Duodenal mucosa (tissue), 2 donors: ENCODE results near the gene EIF2B2.

Experiments used
- H3K27ac ChIP-seq: one replicate; pipeline ENCODE4 v1.7.0; 2013; ENCODE audit warnings: low read depth, low read length
- H3K27me3 ChIP-seq, 2 donors: one replicate each; pipeline ENCODE4 v1.7.0; 2013; ENCODE audit warnings: low read length in 2 of 2, control low read depth in 1 of 2; ENCODE audit not compliant: insufficient read depth in 2 of 2, control insufficient read depth in 1 of 2
- H3K36me3 ChIP-seq, 2 donors: one replicate each; pipeline ENCODE4 v1.7.0; 2013; ENCODE audit warnings: low read length in 2 of 2, control low read depth in 1 of 2; ENCODE audit not compliant: insufficient read depth in 2 of 2, control insufficient read depth in 1 of 2
- H3K4me1 ChIP-seq, 2 donors: one replicate each; pipeline ENCODE4 v1.7.0; 2013; ENCODE audit warnings: low read length in 2 of 2, control low read depth in 1 of 2; ENCODE audit not compliant: insufficient read depth in 2 of 2, control insufficient read depth in 1 of 2
- H3K4me3 ChIP-seq, 2 donors: one replicate each; pipeline ENCODE4 v1.7.0; 2013; ENCODE audit warnings: low read length in 2 of 2, low read depth in 1 of 2
- H3K9ac ChIP-seq, 2 donors: one replicate each; pipeline ENCODE4 v1.7.0; 2013; ENCODE audit warnings: low read length in 2 of 2, low read depth in 1 of 2
- H3K9me3 ChIP-seq, 2 donors: one replicate each; pipeline ENCODE4 v1.7.0; 2013; ENCODE audit warnings: low read length in 2 of 2, control low read depth in 1 of 2; ENCODE audit not compliant: control insufficient read depth in 1 of 2

The EIF2B2 gene

DNA sequence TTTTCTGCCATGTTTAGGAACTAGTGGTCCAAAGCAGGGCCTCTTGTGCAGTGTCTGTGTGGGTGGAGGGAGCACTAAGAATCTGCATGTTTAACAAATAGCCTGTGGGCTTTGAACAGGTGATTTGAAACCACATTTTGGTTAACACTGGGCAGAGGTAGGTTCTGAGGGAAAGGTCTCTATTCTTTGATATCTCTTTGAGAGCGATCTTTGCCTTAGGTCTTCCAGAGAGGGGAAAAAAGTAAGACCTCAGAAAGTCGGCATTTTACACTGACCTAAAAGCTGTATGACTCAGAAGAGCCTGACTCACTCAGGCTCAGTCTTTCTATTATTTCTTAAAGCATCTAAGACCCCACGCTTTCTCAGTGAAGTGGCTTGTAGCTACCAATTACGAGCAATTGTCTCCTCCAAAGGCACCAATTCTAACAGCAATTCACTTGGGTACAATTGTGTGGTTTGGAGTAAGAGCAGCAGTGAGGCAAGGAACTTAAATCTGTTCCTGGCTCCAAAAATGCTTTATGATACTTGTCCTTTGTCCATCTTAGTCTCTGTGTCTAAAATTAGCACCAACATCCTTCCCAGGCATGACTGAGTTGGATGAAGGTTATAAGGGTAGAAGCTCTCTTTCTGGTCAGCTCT is 8.8 kb downstream of the EIF2B2 start:
- H3K9me3 ChIP-seq, result no peaks in the 10 kb centered on the region
- peaks cover 42 to 62% of the 10 kb centered on the region in 2 donors for H3K36me3 ChIP-seq
- no peaks in the 10 kb centered on the region for H3K4me1 ChIP-seq
- no peaks in the 10 kb centered on the region for H3K27me3 ChIP-seq
- H3K4me3 ChIP-seq, result no peak overlapping the region
- H3K27ac ChIP-seq, result no peak overlapping the region
- H3K9ac ChIP-seq, result no peak overlapping the region

- Histone ChIP-seq H3K4me3 (no peak overlapping the region), H3K36me3 (peaks cover 40 to 60% of the 10 kb centered on the region in 2 donors), H3K4me1 (peaks cover 3% of the 10 kb centered on the region in 2 donors), H3K9ac (no peak overlapping the region), H3K27me3 (no peaks in the 10 kb centered on the region), H3K27ac (no peak overlapping the region), H3K9me3 (no peaks in the 10 kb centered on the region)
Measured at GRCh38 chr14:75013290-75013689, 10.6 kb downstream of the EIF2B2 start.

DNA sequence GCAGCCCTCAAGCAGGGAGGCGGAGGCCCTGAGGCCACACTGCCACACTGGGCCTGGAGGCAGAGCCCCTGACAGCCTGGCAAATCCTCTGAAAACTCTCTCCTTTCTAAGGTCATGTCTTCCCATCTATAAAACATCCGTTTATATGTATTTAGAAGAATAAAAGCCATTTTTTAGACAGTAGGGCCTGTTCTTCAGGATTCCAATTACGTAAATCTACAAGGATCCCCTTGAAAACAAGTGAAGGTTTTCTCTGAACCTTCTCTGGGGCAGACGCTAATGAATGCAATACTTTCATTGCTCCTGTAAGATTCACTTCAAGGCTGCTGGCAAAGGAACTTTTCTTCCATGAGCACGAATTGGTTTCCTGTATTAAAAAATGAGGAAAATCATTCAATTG is 12.8 kb downstream of the EIF2B2 start:
- Histone ChIP-seq H3K27ac (no peak overlapping the region), H3K4me3 (no peak overlapping the region), H3K9ac (no peak overlapping the region), H3K36me3 (peaks cover 35 to 61% of the 10 kb centered on the region in 2 donors), H3K9me3 (no peaks in the 10 kb centered on the region), H3K4me1 (peaks cover 7 to 10% of the 10 kb centered on the region in 2 donors), H3K27me3 (no peaks in the 10 kb centered on the region)

DNA sequence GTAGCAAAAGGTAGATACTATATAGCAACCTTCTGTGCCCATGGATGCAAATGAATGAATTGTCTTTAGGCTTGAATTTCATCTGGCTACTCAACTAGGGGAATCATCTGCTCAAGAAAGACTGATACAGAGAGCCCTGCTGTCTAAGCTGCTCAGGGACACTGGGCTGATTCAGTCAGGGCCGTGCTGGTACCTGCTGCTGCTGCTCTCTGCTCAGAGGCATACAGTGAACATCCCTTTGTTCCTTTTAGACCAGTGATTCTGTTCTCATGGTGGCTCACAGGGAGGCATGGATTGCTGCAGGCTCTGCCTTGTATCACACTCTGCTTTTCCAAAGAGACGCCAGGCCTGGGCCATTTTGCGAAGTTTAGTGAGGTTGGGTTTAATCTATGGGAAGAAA is 14.1 kb downstream of the EIF2B2 start:
- H3K9ac ChIP-seq, result no peak overlapping the region
- peaks cover 7 to 10% of the 10 kb centered on the region in 2 donors for H3K4me1 ChIP-seq
- H3K9me3 ChIP-seq, result no peaks in the 10 kb centered on the region
- no peak overlapping the region for H3K4me3 ChIP-seq
- H3K36me3 ChIP-seq, result peaks cover 31 to 68% of the 10 kb centered on the region in 2 donors
- no peak overlapping the region for H3K27ac ChIP-seq
- H3K27me3 ChIP-seq, result no peaks in the 10 kb centered on the region

GRCh38 chr14:75018694-75019093 is 16.0 kb downstream of the EIF2B2 start:
- H3K4me1 ChIP-seq, result peaks cover 7 to 10% of the 10 kb centered on the region in 2 donors
- H3K4me3 ChIP-seq, result no peak overlapping the region
- no peaks in the 10 kb centered on the region for H3K9me3 ChIP-seq
- H3K36me3 ChIP-seq, result peaks cover 26 to 74% of the 10 kb centered on the region in 2 donors
- H3K27me3 ChIP-seq, result no peaks in the 10 kb centered on the region
- no peak overlapping the region for H3K27ac ChIP-seq
- no peak overlapping the region for H3K9ac ChIP-seq

DNA sequence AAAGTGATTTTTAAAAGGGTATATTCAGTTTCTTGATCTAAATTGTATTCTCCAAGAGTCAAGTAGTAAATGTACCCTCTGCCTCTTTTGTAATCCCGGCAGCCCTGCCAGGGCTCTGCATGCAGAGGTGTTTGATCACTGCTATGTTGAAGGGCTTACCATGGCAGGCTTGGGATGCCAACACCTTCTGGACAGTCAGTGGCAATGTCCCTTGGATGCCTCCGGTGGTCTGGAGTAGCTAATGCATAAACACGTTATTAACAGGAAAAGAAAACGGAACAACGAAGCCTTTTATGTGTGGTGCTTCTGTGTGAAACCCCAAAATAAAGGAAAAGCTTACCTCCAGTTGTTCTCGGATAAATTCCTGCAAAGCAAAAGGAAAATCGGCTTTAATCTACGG is 19.9 kb downstream of the EIF2B2 start:
- Histone ChIP-seq H3K4me1 (peaks cover 10 to 11% of the 10 kb centered on the region in 2 donors), H3K27me3 (no peaks in the 10 kb centered on the region), H3K4me3 (no peak overlapping the region), H3K9ac (no peak overlapping the region), H3K36me3 (peaks cover 5 to 45% of the 10 kb centered on the region in 2 donors), H3K9me3 (no peaks in the 10 kb centered on the region), H3K27ac (no peak overlapping the region)

- no peak overlapping the region for H3K27ac ChIP-seq
- no peak overlapping the region for H3K4me3 ChIP-seq
Measured at GRCh38 chr14:75023108-75023507, 20.4 kb downstream of the EIF2B2 start.

DNA sequence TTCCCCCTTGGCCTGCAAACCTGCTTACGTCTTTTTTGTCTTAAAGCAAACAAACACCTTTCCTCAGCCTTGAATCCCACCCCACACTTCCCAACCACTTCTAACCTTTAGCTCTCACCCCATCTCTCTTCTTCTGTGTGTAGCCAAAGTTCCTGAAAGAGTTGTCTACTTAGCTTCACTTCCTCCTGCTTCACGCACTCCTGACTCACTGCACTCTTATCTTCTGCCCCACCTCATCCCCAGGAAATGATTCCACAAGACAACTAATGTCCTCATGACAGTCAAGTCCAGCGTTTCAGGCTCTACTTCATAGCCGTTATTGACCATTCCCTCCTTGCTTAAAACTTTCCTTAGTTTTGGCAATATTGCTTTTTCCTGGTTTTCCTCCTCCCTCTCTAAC is 22.4 kb downstream of the EIF2B2 start:
- H3K27me3 ChIP-seq, result no peaks in the 10 kb centered on the region
- H3K9ac ChIP-seq, result no peak overlapping the region
- H3K9me3 ChIP-seq, result no peaks in the 10 kb centered on the region
- H3K36me3 ChIP-seq, result peaks cover 2 to 33% of the 10 kb centered on the region in 2 donors
- no peak overlapping the region for H3K27ac ChIP-seq
- no peak overlapping the region for H3K4me3 ChIP-seq
- H3K4me1 ChIP-seq, result peaks cover 0 to 4% of the 10 kb centered on the region in 2 donors

More at GRCh38 chr14:75023108-75023507, 20.4 kb downstream of the EIF2B2 start:
- Histone ChIP-seq H3K4me1 (peaks cover 8 to 10% of the 10 kb centered on the region in 2 donors), H3K27me3 (no peaks in the 10 kb centered on the region), H3K9ac (no peak overlapping the region), H3K36me3 (peaks cover 4 to 41% of the 10 kb centered on the region in 2 donors), H3K9me3 (no peaks in the 10 kb centered on the region)

- no peaks in the 10 kb centered on the region for H3K9me3 ChIP-seq
- H3K9ac ChIP-seq, result no peak overlapping the region
- H3K4me3 ChIP-seq, result no peak overlapping the region
- H3K4me1 ChIP-seq, result peaks cover 0 to 4% of the 10 kb centered on the region in 2 donors
- no peak overlapping the region for H3K27ac ChIP-seq
- H3K36me3 ChIP-seq, result peaks cover 10 to 34% of the 10 kb centered on the region in 2 donors
- no peaks in the 10 kb centered on the region for H3K27me3 ChIP-seq
Measured at GRCh38 chr14:75025876-75026275, 23.2 kb downstream of the EIF2B2 start.

DNA sequence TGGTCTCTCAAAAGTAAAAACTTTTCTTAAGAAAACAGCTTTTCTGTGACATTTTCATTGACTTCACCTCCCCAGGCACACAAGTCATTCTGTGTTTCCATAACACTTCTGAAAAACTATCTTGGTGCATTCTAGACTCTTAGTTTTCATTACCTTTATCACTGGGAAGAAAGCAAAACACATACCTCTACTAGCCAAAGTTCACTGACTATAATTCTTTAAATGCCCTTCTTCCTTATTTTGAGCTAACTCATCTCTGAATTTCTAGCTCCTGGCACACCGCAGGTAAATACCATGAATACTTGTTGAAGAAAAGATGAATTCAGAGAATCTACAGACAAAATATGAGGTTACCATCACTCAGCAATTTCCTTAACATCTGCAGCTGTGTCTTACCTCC is 27.4 kb downstream of the EIF2B2 start:
- Histone ChIP-seq H3K27me3 (no peaks in the 10 kb centered on the region), H3K4me1 (peaks cover 0 to 4% of the 10 kb centered on the region in 2 donors), H3K9ac (no peak overlapping the region), H3K36me3 (peaks cover 22 to 44% of the 10 kb centered on the region in 2 donors), H3K27ac (no peak overlapping the region), H3K9me3 (no peaks in the 10 kb centered on the region), H3K4me3 (no peak overlapping the region)
